Measurements from ENCODE around the gene LHFPL5. TPM values are rescaled to one million over a fixed set of nuclear protein-coding genes. Genes with fewer than 3 reads are reported as not detected.

LHFPL5 gene
- total and polyA plus RNA-seq, 2 of the 8 experiments (the other 6 are each of a cell fraction or from before 2014, with no cell fraction given): 0.03 TPM; not detected in 1

DNA sequence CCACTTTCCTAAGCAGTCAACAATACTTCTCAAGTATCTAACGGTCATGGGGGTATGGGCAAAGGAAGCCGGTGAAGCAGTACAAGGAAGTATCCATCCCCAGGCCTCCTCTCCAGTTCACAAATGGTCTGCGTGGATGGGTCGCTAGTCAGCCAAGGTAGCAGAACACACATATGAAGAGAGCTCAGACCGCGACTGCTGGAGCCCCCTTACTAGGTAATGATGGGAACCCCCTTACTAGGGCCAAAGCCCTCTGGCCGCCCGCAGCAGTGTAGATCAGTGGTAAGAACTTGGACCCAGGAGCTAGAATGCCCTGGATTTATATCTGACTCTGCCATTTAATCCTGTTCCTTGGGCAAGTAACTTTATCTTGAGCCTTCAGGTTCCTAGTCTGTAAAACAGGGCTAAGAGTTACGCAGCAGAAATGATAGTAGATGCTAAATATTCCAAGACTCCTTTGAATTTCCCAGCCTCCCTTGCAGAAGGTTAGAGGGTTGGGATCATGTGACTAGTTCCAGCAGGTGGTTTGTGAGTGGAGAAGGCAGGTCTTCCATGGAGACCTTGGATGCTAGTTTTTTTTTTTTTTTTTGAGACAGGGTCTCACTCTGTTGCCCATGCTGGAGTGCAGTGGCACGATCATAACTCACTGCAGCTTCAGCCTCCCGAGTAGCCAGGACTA is 30.9 kb upstream of the LHFPL5 start:
- Histone ChIP-seq H4K8ac (ENCODE audit: extremely low read depth, insufficient read depth, low read length) (no peak overlapping the region; the same call in 1 of the 2 replicates), H4K91ac (replicated peaks; ENCODE audit: insufficient read length, low read length) (no peak overlapping the region), H4K20me1 (replicated peaks in 1 of 2; ENCODE audit: control insufficient read depth in 1 of 2, insufficient read depth in 2 of 2, low read length in 2 of 2) (no peaks in the 10 kb centered on the region), H4K5ac (ENCODE audit: insufficient read length, low read depth, low read length) (no peak overlapping the region), H3K4ac (replicated peaks; ENCODE audit: insufficient read length, low read depth, low read length) (no peak overlapping the region), H3K9ac (replicated peaks in 1 of 4; ENCODE audit: extremely low read depth in 1 of 4, low read depth in 3 of 4, low read length in 3 of 4) (no peak overlapping the region), H3K27ac (ENCODE audit: low read depth, low read length) (no peak overlapping the region), H3K56ac (replicated peaks; ENCODE audit: insufficient read length, low read depth, low read length) (no peak overlapping the region), H2BK12ac (ENCODE audit: low read depth, low read length) (no peak overlapping the region), H2AFZ (ENCODE audit: low read length) (no peak overlapping the region), H2BK15ac (ENCODE audit: low read length) (no peak overlapping the region), H3K4me3 (ENCODE audit: extremely low read depth in 1 of 4, insufficient read depth in 2 of 4, low read depth in 3 of 4, low read length in 4 of 4) (no peak overlapping the region), H2BK20ac (ENCODE audit: low read length) (no peak overlapping the region), H3K79me1 (ENCODE audit: low read depth, low read length) (no peaks in the 10 kb centered on the region), H3K4me1 (replicated peaks in 1 of 4; ENCODE audit: control insufficient read depth in 3 of 4, insufficient read depth in 4 of 4, low read length in 3 of 4) (peaks cover 0 to 14% (median 0%) of the 10 kb centered on the region in 4 experiments; a peak in 2 of 7 replicates), H3K9me3 (ENCODE audit: insufficient read depth in 2 of 2, low read depth in 1 of 2, low read length in 1 of 2) (no peaks in the 10 kb centered on the region), H3K18ac (ENCODE audit: extremely low read depth, low read length) (no peak overlapping the region), H3K23me2 (ENCODE audit: low read depth, low read length) (peaks cover 5% of the 10 kb centered on the region), H3K14ac (ENCODE audit: insufficient read length) (no peak overlapping the region), H3K79me2 (ENCODE audit: control insufficient read depth in 1 of 2, insufficient read depth in 2 of 2, low read length in 2 of 2) (no peaks in the 10 kb centered on the region), H3K36me3 (ENCODE audit: control insufficient read depth in 2 of 4, insufficient read depth in 4 of 4, low read length in 3 of 4) (no peaks in the 10 kb centered on the region), H2AK5ac (ENCODE audit: low read depth, low read length) (no peak overlapping the region), H2BK5ac (ENCODE audit: low read depth, low read length) (no peak overlapping the region), H3K4me2 (ENCODE audit: insufficient read depth in 1 of 2, low read depth in 2 of 2, low read length in 2 of 2) (no peak overlapping the region), H3K27me3 (replicated peaks in 1 of 4; ENCODE audit: control insufficient read depth in 3 of 4, extremely low read depth in 1 of 4, insufficient read depth in 3 of 4, low read length in 3 of 4) (peaks cover 0 to 8% (median 3%) of the 10 kb centered on the region in 4 experiments; a peak in 4 of 7 replicates), H3K23ac (ENCODE audit: insufficient read length) (no peak overlapping the region), H2BK120ac (replicated peaks; ENCODE audit: low read depth, low read length) (no peak overlapping the region)
- DNase-seq (ENCODE audit: low read depth in 1 of 2, low spot score in 2 of 2): no peak
- FAIRE-seq: no peak
- CTCF ChIA-PET (ENCODE audit: partially characterized antibody): interaction anchor here (0.9 to 1.9 kb wide), 3 partner anchors 23 to 321 kb away, joined by 3 to 6 read pairs (median 3); partner anchors contain the start of gene CLPS
- 92% methylated on average over 11 of the region's 11 CpGs; no CpG with 5 or more reads in 1 of the 2 experiments for WGBS, 2 experiments (ENCODE audit: extremely low coverage in 1 of 2, insufficient coverage in 1 of 2, insufficient read length in 1 of 2, insufficient replicate concordance in 2 of 2, low coverage in 1 of 2, low lambda C conversion rate in 2 of 2, missing lambda C conversion rate in 1 of 2)
- POLR2A ChIA-PET (ENCODE audit: partially characterized antibody): interaction anchor here (1.2 to 2.5 kb wide), 2 partner anchors 10 to 23 kb away, joined by 3 to 15 read pairs; partner anchors contain the start of gene CLPS
- TF ChIP-seq HDAC6 (IDR thresholded peaks at IDR 0.05; ENCODE audit: low read depth, low read length) (no peak), HDAC2 (IDR thresholded peaks at IDR 0.05; ENCODE audit: borderline replicate concordance in 1 of 2, low read depth in 2 of 2, low read length in 2 of 2) (no peak), BRCA1 (IDR thresholded peaks at IDR 0.05; ENCODE audit: low read depth, low read length) (no peak), SAP30 (IDR thresholded peaks at IDR 0.05; ENCODE audit: insufficient read depth, insufficient replicate concordance, low read length) (no peak), TCF12 (IDR thresholded peaks at IDR 0.05; ENCODE audit: low read depth, low read length) (no peak), TAF7 (optimal IDR thresholded peaks at IDR 0.05; ENCODE audit: borderline replicate concordance, low read depth, low read length) (no peak), NRF1 (IDR thresholded peaks at IDR 0.05; ENCODE audit: low read depth, low read length) (no peak)

All from H1 (cell line).